ENCODE data around the gene CDH4. TPM values are rescaled to one million over a fixed set of nuclear protein-coding genes. Genes with fewer than 3 reads are reported as not detected.

The CDH4 gene
- total RNA-seq, 6 experiments from 2014 or later: 5.8 to 12.8 (median 10.9) TPM

GRCh38 chr20:61806995-61807394 is 554.9 kb downstream of the CDH4 start:
- Mint-ChIP-seq H3K4me1 (ENCODE audit: low read depth) (no peaks in the 10 kb centered on the region), H3K36me3 (ENCODE audit: low read depth) (no peaks in the 10 kb centered on the region), H3K27ac (no peak overlapping the region), H3K27me3 (ENCODE audit: insufficient read depth) (peaks cover 21% of the 10 kb centered on the region), H3K4me3 (no peak overlapping the region), H3K9me3 (no peaks in the 10 kb centered on the region; the same call in 1 of the 2 replicates)
- TF ChIP-seq, protein P1, sequence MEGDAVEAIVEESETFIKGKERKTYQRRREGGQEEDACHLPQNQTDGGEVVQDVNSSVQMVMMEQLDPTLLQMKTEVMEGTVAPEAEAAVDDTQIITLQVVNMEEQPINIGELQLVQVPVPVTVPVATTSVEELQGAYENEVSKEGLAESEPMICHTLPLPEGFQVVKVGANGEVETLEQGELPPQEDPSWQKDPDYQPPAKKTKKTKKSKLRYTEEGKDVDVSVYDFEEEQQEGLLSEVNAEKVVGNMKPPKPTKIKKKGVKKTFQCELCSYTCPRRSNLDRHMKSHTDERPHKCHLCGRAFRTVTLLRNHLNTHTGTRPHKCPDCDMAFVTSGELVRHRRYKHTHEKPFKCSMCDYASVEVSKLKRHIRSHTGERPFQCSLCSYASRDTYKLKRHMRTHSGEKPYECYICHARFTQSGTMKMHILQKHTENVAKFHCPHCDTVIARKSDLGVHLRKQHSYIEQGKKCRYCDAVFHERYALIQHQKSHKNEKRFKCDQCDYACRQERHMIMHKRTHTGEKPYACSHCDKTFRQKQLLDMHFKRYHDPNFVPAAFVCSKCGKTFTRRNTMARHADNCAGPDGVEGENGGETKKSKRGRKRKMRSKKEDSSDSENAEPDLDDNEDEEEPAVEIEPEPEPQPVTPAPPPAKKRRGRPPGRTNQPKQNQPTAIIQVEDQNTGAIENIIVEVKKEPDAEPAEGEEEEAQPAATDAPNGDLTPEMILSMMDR (IDR thresholded peaks at IDR 0.05): no peak
- DNase-seq: no peak

- no peaks in the 10 kb centered on the region for H3K4me1 Mint-ChIP-seq (ENCODE audit: low read depth)
- H3K4me3 Mint-ChIP-seq: no peak overlapping the region
- H3K36me3 Mint-ChIP-seq (ENCODE audit: low read depth): no peaks in the 10 kb centered on the region
- H3K27me3 Mint-ChIP-seq (ENCODE audit: insufficient read depth): peaks cover 21% of the 10 kb centered on the region
- H3K27ac Mint-ChIP-seq: no peak overlapping the region
- TF ChIP-seq, protein P1 (IDR thresholded peaks at IDR 0.05): no peak
- H3K9me3 Mint-ChIP-seq: no peaks in the 10 kb centered on the region; the same call in 1 of the 2 replicates
- DNase-seq: no peak
These were observed 555.6 kb downstream of the CDH4 start for GRCh38 chr20:61807471-61808160.

GRCh38 chr20:61808447-61808846 is 556.4 kb downstream of the CDH4 start:
- H3K4me3 Mint-ChIP-seq: no peak overlapping the region
- H3K27ac Mint-ChIP-seq: no peak overlapping the region
- H3K36me3 Mint-ChIP-seq (ENCODE audit: low read depth): no peaks in the 10 kb centered on the region
- H3K27me3 Mint-ChIP-seq (ENCODE audit: insufficient read depth): peaks cover 21% of the 10 kb centered on the region
- H3K4me1 Mint-ChIP-seq (ENCODE audit: low read depth): no peaks in the 10 kb centered on the region
- no peaks in the 10 kb centered on the region; the same call in 1 of the 2 replicates for H3K9me3 Mint-ChIP-seq
- DNase-seq: no peak
- TF ChIP-seq, protein P1 (IDR thresholded peaks at IDR 0.05): no peak

DNA sequence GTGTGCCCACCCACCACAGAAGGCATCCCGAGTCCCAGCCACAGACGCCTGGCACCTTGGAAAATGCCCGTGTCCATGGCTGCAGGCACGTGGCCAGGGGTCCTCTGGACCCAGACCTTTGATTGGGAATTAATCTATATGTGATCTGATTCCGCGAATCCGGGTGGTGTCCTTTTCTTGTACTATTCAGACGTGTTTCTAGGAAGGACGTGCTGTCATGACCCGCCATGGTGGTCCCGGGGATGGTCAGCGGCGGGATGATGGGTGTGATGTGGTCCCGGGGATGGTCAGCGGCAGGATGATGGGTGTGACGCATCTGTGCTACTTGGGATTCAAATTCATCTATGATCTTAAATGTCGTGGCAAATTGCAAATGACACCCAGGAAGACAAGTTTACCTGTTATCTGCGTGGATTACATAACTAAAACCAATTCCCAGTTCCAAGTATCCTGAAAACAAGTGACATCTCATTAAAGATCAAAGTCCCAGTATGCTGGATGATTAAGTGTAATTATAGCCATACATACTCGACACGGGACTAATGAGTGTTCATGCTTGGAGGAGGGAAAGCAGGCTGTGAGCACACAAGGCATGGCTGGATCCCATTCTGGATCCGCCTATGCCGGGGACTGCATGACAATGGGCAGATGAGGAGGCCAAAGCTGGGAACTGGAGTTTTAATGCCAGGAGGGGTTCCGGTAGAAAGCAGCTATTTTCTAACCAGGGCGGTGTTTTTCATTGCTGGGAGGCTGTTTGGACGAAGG is 557.1 kb downstream of the CDH4 start:
- TF ChIP-seq, protein P1 (IDR thresholded peaks at IDR 0.05): no peak
- H3K27me3 Mint-ChIP-seq (ENCODE audit: insufficient read depth): peaks cover 21% of the 10 kb centered on the region
- no peak for DNase-seq
- H3K36me3 Mint-ChIP-seq (ENCODE audit: low read depth): no peaks in the 10 kb centered on the region
- H3K4me3 Mint-ChIP-seq: no peak overlapping the region
- no peaks in the 10 kb centered on the region; the same call in 1 of the 2 replicates for H3K9me3 Mint-ChIP-seq
- H3K4me1 Mint-ChIP-seq (ENCODE audit: low read depth): no peaks in the 10 kb centered on the region
- H3K27ac Mint-ChIP-seq: no peak overlapping the region

DNA sequence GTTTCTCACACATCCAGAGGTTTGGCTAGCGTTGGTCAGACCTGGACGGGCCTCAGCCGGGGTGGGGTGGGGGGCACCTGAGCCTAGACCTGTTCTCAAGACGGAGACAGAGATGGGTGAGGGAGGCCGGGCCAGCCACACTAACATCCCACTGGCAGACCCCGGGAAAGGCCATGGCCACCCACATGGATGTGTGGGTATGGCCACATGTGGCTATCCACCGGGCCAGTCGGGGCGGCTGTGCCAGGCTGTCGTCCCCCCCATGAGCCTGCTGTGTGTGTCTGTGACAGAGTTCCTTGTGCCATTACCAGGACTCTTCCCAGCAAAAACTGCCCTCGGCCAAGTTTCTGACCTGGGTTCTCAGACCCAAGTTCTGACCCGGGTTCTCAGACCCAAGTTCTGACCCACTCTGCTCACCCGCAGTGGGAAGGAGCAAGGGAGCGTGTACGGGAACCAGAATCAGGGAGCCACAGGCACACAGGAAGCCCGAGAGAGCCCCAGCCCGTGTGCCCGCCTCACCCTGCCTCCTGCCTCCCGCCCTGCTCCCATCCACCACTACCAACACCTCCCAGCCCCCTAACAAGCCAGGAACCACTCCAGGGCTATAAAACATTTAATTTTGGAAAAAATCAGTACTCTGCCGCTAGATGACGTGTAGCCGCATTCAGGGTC is 558.1 kb downstream of the CDH4 start:
- H3K27me3 Mint-ChIP-seq (ENCODE audit: insufficient read depth): peaks cover 16% of the 10 kb centered on the region

More for the DNA sequence above, 558.1 kb downstream of the CDH4 start:
- Mint-ChIP-seq H3K27ac (no peak overlapping the region), H3K9me3 (no peaks in the 10 kb centered on the region; the same call in 1 of the 2 replicates), H3K36me3 (ENCODE audit: low read depth) (no peaks in the 10 kb centered on the region), H3K4me1 (ENCODE audit: low read depth) (no peaks in the 10 kb centered on the region), H3K4me3 (no peak overlapping the region)
- DNase-seq: no peak
- TF ChIP-seq, protein P1 (IDR thresholded peaks at IDR 0.05): no peak
